OCI-LY1 (cell line): Measurements from ENCODE around the gene RETSAT.

Experiments
- H2AFZ ChIP-seq: fragments of 200-600 bp; sonication (generic), shearing (Covaris generic); 2 replicates; pipeline ENCODE4 v1.6.0; 2014; ENCODE audit warnings: antibody characterized with exemption, mild to moderate bottlenecking, low read length
- H3F3A ChIP-seq: fragments of 200-600 bp; sonication (generic), shearing (Covaris generic); 2 replicates; pipeline ENCODE4 v1.6.0; 2014; ENCODE audit warnings: mild to moderate bottlenecking, antibody characterized with exemption, low read length, moderate library complexity; ENCODE audit not compliant: insufficient read depth
- H3K27ac ChIP-seq: fragments of 200-600 bp; sonication (generic); 2 replicates; pipeline ENCODE4 v1.5.1; 2014; ENCODE audit warnings: low read length, mixed run types, mild to moderate bottlenecking, low read depth; ENCODE audit not compliant: poor library complexity, severe bottlenecking
- H3K27me3 ChIP-seq: fragments of 200-600 bp; sonication (generic); 2 replicates; pipeline ENCODE4 v1.6.0; 2014; ENCODE audit warnings: antibody characterized with exemption, mild to moderate bottlenecking, low read length, moderate library complexity; ENCODE audit not compliant: insufficient read depth
- H3K36me3 ChIP-seq: fragments of 200-600 bp; sonication (generic); 2 replicates; pipeline ENCODE4 v1.6.1; 2014; ENCODE audit warnings: mild to moderate bottlenecking, antibody characterized with exemption, low read length, moderate library complexity, mixed read lengths; ENCODE audit not compliant: insufficient read depth
- H3K4me1 ChIP-seq: fragments of 200-600 bp; sonication (generic); 2 replicates; pipeline ENCODE4 v1.5.1; 2014; ENCODE audit warnings: mild to moderate bottlenecking, low read length, moderate library complexity; ENCODE audit not compliant: insufficient read depth, severe bottlenecking
- H3K4me2 ChIP-seq: fragments of 200-600 bp; sonication (generic), shearing (Covaris generic); 2 replicates; pipeline ENCODE4 v1.6.1; 2014; ENCODE audit warnings: low read length
- H3K4me3 ChIP-seq: fragments of 200-600 bp; sonication (generic); 2 replicates; pipeline ENCODE4 v1.5.1; 2014; ENCODE audit warnings: low read length, low read depth, mild to moderate bottlenecking, mixed read lengths; ENCODE audit not compliant: poor library complexity, severe bottlenecking
- H3K79me2 ChIP-seq: fragments of 200-600 bp; shearing (Covaris generic); 2 replicates; pipeline ENCODE4 v1.6.1; 2016; ENCODE audit warnings: mixed run types, low read length, mixed read lengths; ENCODE audit not compliant: insufficient read depth
- H3K9ac ChIP-seq: fragments of 200-600 bp; sonication (generic), shearing (Covaris generic); 2 replicates; pipeline ENCODE4 v1.6.1; 2014; ENCODE audit warnings: mild to moderate bottlenecking, low read length, mixed read lengths
- H3K9me2 ChIP-seq: fragments of 200-600 bp; sonication (generic), shearing (Covaris generic); 2 replicates; pipeline ENCODE4 v1.6.1; 2014; ENCODE audit warnings: low read depth, mild to moderate bottlenecking, low read length, mixed read lengths
- H3K9me3 ChIP-seq: fragments of 200-600 bp; shearing (Covaris generic); 2 replicates; pipeline ENCODE4 v1.6.1; 2014; ENCODE audit warnings: low read length, mixed read lengths
- H4K20me1 ChIP-seq: fragments of 200-600 bp; sonication (generic), shearing (Covaris generic); 2 replicates; pipeline ENCODE4 v1.6.0; 2016; ENCODE audit warnings: mild to moderate bottlenecking, low read length; ENCODE audit not compliant: insufficient read depth
- EZH2 ChIP-seq: fragments of 200-600 bp; sonication (generic), shearing (Covaris generic); IDR thresholded peaks from 2 replicates; pipeline ENCODE4 v1.8.0; 2017; ENCODE audit warnings: borderline replicate concordance, mixed run types, mild to moderate bottlenecking, antibody characterized with exemption, low read length, moderate library complexity, mixed read lengths
- TF ChIP-seq, protein P1 (sequence below): fragments of 200-600 bp; sonication (generic), shearing (Covaris generic); IDR thresholded peaks from 2 replicates; pipeline ENCODE4 v1.5.1; 2017; ENCODE audit warnings: mild to moderate bottlenecking, antibody characterized with exemption, low read length, moderate library complexity, mixed read lengths

The RETSAT gene

DNA sequence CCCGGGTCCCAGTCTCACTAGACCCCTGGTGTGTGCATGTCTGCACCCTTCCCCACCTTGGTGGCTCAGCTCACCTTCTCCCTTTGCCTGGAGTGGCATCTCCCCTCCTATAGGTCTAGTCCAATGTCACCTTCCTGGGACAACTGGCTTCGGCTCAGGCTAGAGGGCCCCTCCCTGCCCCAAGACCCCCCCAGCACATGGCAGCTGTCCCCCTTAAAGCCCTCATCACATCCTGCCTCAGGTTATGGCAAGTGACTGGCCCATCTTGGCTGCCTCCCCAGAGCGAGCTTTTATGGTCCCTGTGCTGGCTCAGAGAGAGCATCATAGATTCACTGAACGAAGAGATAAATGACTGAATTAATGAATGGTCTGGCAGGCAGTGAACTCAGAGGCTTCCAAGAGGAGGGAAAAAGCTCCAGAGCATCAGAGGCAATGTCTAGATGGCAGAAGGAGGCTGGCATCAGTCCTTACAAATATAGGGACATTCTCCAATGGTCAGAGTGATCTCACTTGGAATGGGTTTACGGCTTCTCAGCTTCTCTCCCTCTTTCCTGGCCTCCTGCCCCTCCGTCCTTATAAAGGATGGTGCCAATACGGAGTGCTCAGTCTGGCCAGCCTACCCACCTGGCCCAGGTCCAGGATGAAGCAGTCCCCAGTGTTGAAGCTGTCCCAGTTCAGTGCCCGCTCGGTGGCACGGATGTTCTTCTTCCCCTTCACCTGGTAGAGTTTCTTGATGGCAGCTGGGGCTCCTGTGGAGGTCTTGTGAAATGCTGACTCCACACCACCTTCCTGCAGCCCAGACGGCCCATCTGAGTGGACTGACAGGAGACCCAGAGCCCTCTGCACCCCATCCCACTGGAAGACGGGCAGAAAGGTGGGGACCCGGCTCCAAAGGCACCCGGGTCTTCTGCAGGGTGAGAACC lies 46.5 kb upstream of the RETSAT start:
- Histone ChIP-seq H3K36me3 (no peaks in the 10 kb centered on the region; the same call in 1 of the 2 replicates), H3K9ac (no peak overlapping the region), H3K4me3 (no peak overlapping the region), H3K9me2 (no peaks in the 10 kb centered on the region), H3K4me1 (no peaks in the 10 kb centered on the region), H3K27ac (no peak overlapping the region), H3K79me2 (no peaks in the 10 kb centered on the region), H3K9me3 (peaks cover 4% of the 10 kb centered on the region; the same call in 1 of the 2 replicates), H3F3A (no peaks in the 10 kb centered on the region), H3K4me2 (no peak overlapping the region), H2AFZ (no peak overlapping the region), H4K20me1 (no peaks in the 10 kb centered on the region), H3K27me3 (no peaks in the 10 kb centered on the region)
- no peak for TF ChIP-seq EZH2
- TF ChIP-seq, protein P1, sequence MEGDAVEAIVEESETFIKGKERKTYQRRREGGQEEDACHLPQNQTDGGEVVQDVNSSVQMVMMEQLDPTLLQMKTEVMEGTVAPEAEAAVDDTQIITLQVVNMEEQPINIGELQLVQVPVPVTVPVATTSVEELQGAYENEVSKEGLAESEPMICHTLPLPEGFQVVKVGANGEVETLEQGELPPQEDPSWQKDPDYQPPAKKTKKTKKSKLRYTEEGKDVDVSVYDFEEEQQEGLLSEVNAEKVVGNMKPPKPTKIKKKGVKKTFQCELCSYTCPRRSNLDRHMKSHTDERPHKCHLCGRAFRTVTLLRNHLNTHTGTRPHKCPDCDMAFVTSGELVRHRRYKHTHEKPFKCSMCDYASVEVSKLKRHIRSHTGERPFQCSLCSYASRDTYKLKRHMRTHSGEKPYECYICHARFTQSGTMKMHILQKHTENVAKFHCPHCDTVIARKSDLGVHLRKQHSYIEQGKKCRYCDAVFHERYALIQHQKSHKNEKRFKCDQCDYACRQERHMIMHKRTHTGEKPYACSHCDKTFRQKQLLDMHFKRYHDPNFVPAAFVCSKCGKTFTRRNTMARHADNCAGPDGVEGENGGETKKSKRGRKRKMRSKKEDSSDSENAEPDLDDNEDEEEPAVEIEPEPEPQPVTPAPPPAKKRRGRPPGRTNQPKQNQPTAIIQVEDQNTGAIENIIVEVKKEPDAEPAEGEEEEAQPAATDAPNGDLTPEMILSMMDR: no peak

DNA sequence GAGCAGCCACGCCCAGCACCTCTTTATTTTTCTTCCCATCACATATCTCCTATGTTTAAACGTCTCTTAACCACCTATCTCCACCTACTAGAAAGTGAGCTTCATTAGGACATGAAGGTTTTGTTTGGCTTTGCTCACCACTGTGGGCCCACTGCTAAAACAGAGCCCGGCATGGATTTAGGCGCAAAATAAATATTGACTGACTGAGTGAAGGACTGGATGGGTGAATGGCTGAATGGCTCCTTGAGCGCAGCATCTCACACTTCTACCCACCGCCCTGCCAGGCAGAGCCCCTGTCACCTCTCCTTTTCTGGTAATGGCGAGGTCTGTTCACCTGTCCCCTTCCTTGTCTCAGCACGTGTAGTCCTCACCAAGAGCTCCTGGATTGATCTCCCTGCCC lies 45.7 kb upstream of the RETSAT start:
- Histone ChIP-seq H3K9ac (no peak overlapping the region), H3F3A (no peaks in the 10 kb centered on the region), H3K27me3 (no peaks in the 10 kb centered on the region), H3K9me3 (peaks cover 4% of the 10 kb centered on the region; the same call in 1 of the 2 replicates), H3K36me3 (no peaks in the 10 kb centered on the region; the same call in 1 of the 2 replicates), H3K9me2 (no peaks in the 10 kb centered on the region), H4K20me1 (no peaks in the 10 kb centered on the region), H3K4me1 (no peaks in the 10 kb centered on the region), H3K27ac (no peak overlapping the region), H3K4me3 (no peak overlapping the region), H2AFZ (no peak overlapping the region), H3K79me2 (no peaks in the 10 kb centered on the region), H3K4me2 (no peak overlapping the region)
- TF ChIP-seq, protein P1: no peak
- no peak for TF ChIP-seq EZH2

DNA sequence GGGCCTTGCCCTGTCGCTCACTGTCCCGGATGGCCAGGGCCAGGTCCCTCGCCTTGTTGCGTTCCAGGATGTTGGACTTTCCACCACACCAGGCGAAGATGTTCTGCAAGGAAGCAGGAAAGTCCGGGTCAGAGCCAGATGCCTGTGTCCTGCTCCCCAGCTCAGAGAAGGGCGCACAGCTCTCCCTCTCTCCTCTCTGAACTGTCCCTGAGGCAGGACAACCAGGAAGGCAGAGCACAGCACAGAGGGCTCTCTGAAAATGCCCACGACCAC lies 44.8 kb upstream of the RETSAT start:
- H3K9ac ChIP-seq: no peak overlapping the region
- H3K4me2 ChIP-seq: no peak overlapping the region
- no peaks in the 10 kb centered on the region for H3K27me3 ChIP-seq
- H4K20me1 ChIP-seq: no peaks in the 10 kb centered on the region
- no peak overlapping the region for H2AFZ ChIP-seq
- no peaks in the 10 kb centered on the region for H3K4me1 ChIP-seq
- no peaks in the 10 kb centered on the region for H3F3A ChIP-seq
- H3K27ac ChIP-seq: no peak overlapping the region
- H3K36me3 ChIP-seq: no peaks in the 10 kb centered on the region; the same call in 1 of the 2 replicates
- H3K9me3 ChIP-seq: peaks cover 4% of the 10 kb centered on the region; the same call in 1 of the 2 replicates
- no peak overlapping the region for H3K4me3 ChIP-seq
- no peaks in the 10 kb centered on the region for H3K9me2 ChIP-seq
- no peaks in the 10 kb centered on the region for H3K79me2 ChIP-seq
- TF ChIP-seq, protein P1: no peak
- no peak for TF ChIP-seq EZH2
